WTC11 (cell line): ENCODE results near the gene SAMD10.

ENCODE experiments used
- CREB1 ChIP-seq: sonication (generic); formaldehyde crosslinking; IDR thresholded peaks from 2 replicates; pipeline ENCODE4 v1.8.0; 2023; ENCODE audit warnings: mild to moderate bottlenecking, missing genetic modification reagents
- ESRRA ChIP-seq: sonication (generic); formaldehyde crosslinking; IDR thresholded peaks from 2 replicates; pipeline ENCODE4 v1.8.1; 2022; ENCODE audit warnings: mild to moderate bottlenecking, missing genetic modification reagents, borderline replicate concordance
- GTF2I ChIP-seq: fragments of 250-450 bp; sonication (Bioruptor Pico); conservative IDR thresholded peaks from 2 replicates; pipeline ENCODE4 v1.4.0; 2021; ENCODE audit warnings: mild to moderate bottlenecking
- SP1 ChIP-seq: sonication (generic); formaldehyde crosslinking; conservative IDR thresholded peaks from 2 replicates; pipeline ENCODE4 v1.8.1; 2022; ENCODE audit warnings: missing genetic modification reagents
- ZNF138 ChIP-seq: sonication (generic); formaldehyde crosslinking; conservative IDR thresholded peaks from 2 replicates; pipeline ENCODE4 v1.8.1; 2022; ENCODE audit warnings: mild to moderate bottlenecking, moderate library complexity, missing genetic modification reagents
- TF ChIP-seq, protein P1 (sequence below): fragments of 200-600 bp; IDR thresholded peaks from 2 replicates; pipeline ENCODE4 v1.8.0; 2022; ENCODE audit warnings: antibody characterized with exemption
- TF ChIP-seq, protein P2 (sequence below): sonication (generic); formaldehyde crosslinking; IDR thresholded peaks from 2 replicates; pipeline ENCODE4 v1.8.1; 2023; ENCODE audit warnings: mild to moderate bottlenecking, moderate library complexity, missing genetic modification reagents
- TF ChIP-seq, protein P3 (sequence below): sonication (generic); formaldehyde crosslinking; IDR thresholded peaks from 2 replicates; pipeline ENCODE4 v1.8.0; 2022; ENCODE audit warnings: mild to moderate bottlenecking, missing genetic modification reagents
- TF ChIP-seq, protein P4 (sequence below): sonication (generic); formaldehyde crosslinking; IDR thresholded peaks from 2 replicates; pipeline ENCODE4 v1.8.1; 2023; ENCODE audit warnings: mild to moderate bottlenecking, missing genetic modification reagents, moderate library complexity

DNA sequence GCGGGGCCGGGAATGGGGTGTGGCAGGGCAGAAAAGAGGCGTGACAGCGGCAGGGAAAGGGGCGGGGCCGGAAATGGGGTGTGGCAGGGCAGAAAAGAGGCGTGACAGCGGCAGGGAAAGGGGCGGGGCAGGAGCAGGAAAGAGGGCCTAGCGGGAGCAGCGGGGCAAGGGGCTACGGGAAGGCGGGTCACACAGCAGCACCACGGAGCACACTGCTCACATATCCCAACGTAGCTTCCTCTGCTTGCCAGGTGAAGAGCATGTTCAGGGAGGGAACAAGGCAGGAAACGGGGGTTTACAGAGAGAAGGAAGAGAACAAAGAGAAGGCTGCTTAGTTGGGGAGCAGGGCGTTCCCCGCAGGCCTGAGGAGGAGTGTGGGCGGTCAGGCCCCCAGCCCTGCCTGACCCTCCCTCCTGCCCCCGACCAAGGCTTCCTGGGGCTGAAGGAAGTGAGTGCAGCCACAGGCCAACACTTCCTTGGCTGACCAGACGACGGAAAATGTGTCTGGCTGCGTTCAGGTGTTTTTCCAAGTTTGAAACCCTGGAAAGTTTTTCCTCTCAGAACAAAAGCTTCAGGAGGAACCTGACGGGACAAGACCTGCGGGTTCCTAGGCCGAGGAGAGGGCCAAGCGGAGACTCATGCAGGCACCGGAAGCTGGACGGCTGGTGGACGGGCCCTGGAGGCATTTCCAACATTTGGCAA, 37.0 kb downstream of the SAMD10 start:
- TF ChIP-seq SP1 (CRISPR knock-in tag) (peak; percentile 63), ZNF138 (CRISPR knock-in tag) (no peak), ESRRA (CRISPR knock-in tag) (no peak), CREB1 (CRISPR knock-in tag) (no peak), GTF2I (CRISPR knock-in tag) (no peak)
- TF ChIP-seq, protein P1, sequence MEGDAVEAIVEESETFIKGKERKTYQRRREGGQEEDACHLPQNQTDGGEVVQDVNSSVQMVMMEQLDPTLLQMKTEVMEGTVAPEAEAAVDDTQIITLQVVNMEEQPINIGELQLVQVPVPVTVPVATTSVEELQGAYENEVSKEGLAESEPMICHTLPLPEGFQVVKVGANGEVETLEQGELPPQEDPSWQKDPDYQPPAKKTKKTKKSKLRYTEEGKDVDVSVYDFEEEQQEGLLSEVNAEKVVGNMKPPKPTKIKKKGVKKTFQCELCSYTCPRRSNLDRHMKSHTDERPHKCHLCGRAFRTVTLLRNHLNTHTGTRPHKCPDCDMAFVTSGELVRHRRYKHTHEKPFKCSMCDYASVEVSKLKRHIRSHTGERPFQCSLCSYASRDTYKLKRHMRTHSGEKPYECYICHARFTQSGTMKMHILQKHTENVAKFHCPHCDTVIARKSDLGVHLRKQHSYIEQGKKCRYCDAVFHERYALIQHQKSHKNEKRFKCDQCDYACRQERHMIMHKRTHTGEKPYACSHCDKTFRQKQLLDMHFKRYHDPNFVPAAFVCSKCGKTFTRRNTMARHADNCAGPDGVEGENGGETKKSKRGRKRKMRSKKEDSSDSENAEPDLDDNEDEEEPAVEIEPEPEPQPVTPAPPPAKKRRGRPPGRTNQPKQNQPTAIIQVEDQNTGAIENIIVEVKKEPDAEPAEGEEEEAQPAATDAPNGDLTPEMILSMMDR: no peak
- TF ChIP-seq, protein P2, sequence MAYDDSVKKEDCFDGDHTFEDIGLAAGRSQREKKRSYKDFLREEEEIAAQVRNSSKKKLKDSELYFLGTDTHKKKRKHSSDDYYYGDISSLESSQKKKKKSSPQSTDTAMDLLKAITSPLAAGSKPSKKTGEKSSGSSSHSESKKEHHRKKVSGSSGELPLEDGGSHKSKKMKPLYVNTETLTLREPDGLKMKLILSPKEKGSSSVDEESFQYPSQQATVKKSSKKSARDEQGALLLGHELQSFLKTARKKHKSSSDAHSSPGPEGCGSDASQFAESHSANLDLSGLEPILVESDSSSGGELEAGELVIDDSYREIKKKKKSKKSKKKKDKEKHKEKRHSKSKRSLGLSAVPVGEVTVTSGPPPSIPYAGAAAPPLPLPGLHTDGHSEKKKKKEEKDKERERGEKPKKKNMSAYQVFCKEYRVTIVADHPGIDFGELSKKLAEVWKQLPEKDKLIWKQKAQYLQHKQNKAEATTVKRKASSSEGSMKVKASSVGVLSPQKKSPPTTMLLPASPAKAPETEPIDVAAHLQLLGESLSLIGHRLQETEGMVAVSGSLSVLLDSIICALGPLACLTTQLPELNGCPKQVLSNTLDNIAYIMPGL (CRISPR knock-in tag): no peak
- TF ChIP-seq, protein P3, sequence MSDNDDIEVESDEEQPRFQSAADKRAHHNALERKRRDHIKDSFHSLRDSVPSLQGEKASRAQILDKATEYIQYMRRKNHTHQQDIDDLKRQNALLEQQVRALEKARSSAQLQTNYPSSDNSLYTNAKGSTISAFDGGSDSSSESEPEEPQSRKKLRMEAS (CRISPR knock-in tag): no peak
- TF ChIP-seq, protein P4, sequence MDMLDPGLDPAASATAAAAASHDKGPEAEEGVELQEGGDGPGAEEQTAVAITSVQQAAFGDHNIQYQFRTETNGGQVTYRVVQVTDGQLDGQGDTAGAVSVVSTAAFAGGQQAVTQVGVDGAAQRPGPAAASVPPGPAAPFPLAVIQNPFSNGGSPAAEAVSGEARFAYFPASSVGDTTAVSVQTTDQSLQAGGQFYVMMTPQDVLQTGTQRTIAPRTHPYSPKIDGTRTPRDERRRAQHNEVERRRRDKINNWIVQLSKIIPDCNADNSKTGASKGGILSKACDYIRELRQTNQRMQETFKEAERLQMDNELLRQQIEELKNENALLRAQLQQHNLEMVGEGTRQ (CRISPR knock-in tag): no peak
